ENCODE measurements around the gene SLC25A1. TPM values are rescaled to one million over a fixed set of nuclear protein-coding genes. Genes with fewer than 3 reads are reported as not detected.
A peak's percentile ranks its signal among the peaks of the same experiment; 100 is the strongest.

The SLC25A1 gene
- total RNA-seq, 1 donor from 2014 or later = 97.9 TPM

GRCh38 chr22:19168088-19168890, 10.2 kb downstream of the SLC25A1 start:
- H3K4me2 ChIP-seq (ENCODE audit: low read length) = no peak overlapping the region
- no peak overlapping the region for H2AFZ ChIP-seq (ENCODE audit: low read depth, low read length)
- H3K4me1 Mint-ChIP-seq (ENCODE audit: low read depth, unreplicated experiment) = peaks cover 9% of the 10 kb centered on the region
- no peak overlapping the region for H3K9ac ChIP-seq (ENCODE audit: low read length)
- H3K27ac ChIP-seq (ENCODE audit: low read depth, low read length) = no peak overlapping the region
- no peak overlapping the region for H3K4me3 ChIP-seq (ENCODE audit: insufficient read depth, low read depth, low read length)
- peaks cover 33% of the 10 kb centered on the region for H3K27me3 ChIP-seq (ENCODE audit: insufficient read depth, low read length)
- no peaks in the 10 kb centered on the region for H3K9me3 ChIP-seq (ENCODE audit: insufficient read depth, low read depth, low read length)
- peak overlapping the region; percentile 40 for H3K4me3 Mint-ChIP-seq (ENCODE audit: unreplicated experiment)
- peaks cover 4% of the 10 kb centered on the region for H3K36me3 Mint-ChIP-seq (ENCODE audit: low read depth, unreplicated experiment)
- peaks cover 39% of the 10 kb centered on the region for H3K27me3 Mint-ChIP-seq (ENCODE audit: low read depth, unreplicated experiment)
- peaks cover 27% of the 10 kb centered on the region for H3K4me1 ChIP-seq (ENCODE audit: insufficient read depth, low read length)
- H4K20me1 ChIP-seq (ENCODE audit: insufficient read depth, low read length) = peaks cover 12% of the 10 kb centered on the region
- DNase-seq (ENCODE audit: low read depth) (no peak), FAIRE-seq (no peak)
- TF ChIP-seq EZH2 (IDR thresholded peaks at IDR 0.05; ENCODE audit: insufficient read depth, low read length) = no peak
- peaks cover 24% of the 10 kb centered on the region for H3K79me2 ChIP-seq (ENCODE audit: insufficient read depth, low read length)
- H3K9me3 Mint-ChIP-seq (ENCODE audit: unreplicated experiment) = peaks cover 10% of the 10 kb centered on the region
- H3K27ac Mint-ChIP-seq (ENCODE audit: unreplicated experiment) = no peak overlapping the region
- no peaks in the 10 kb centered on the region for H3K36me3 ChIP-seq (ENCODE audit: insufficient read depth, low read length)

- peaks cover 36% of the 10 kb centered on the region for H3K27me3 ChIP-seq (ENCODE audit: insufficient read depth, low read length)
- no peaks in the 10 kb centered on the region for H3K9me3 ChIP-seq (ENCODE audit: insufficient read depth, low read depth, low read length)
- TF ChIP-seq CTCF (IDR thresholded peaks at IDR 0.05; ENCODE audit: insufficient read depth, low read depth, low read length) = no peak
- no peak for TF ChIP-seq EZH2 (IDR thresholded peaks at IDR 0.05; ENCODE audit: insufficient read depth, low read length)
- H3K4me1 Mint-ChIP-seq (ENCODE audit: low read depth, unreplicated experiment) = peaks cover 2% of the 10 kb centered on the region
- FAIRE-seq (no peak), DNase-seq (ENCODE audit: low read depth) (no peak)
- no peak overlapping the region for H2AFZ ChIP-seq (ENCODE audit: low read depth, low read length)
- H4K20me1 ChIP-seq (ENCODE audit: insufficient read depth, low read length) = peaks cover 3% of the 10 kb centered on the region
- H3K4me1 ChIP-seq (ENCODE audit: insufficient read depth, low read length) = peaks cover 17% of the 10 kb centered on the region
- H3K27ac Mint-ChIP-seq (ENCODE audit: unreplicated experiment) = peak overlapping the region; percentile 5
- no peak overlapping the region for H3K4me3 ChIP-seq (ENCODE audit: insufficient read depth, low read depth, low read length)
- no peak overlapping the region for H3K9ac ChIP-seq (ENCODE audit: low read length)
- no peaks in the 10 kb centered on the region for H3K36me3 ChIP-seq (ENCODE audit: insufficient read depth, low read length)
- peaks cover 10% of the 10 kb centered on the region for H3K9me3 Mint-ChIP-seq (ENCODE audit: unreplicated experiment)
- no peak overlapping the region for H3K4me3 Mint-ChIP-seq (ENCODE audit: unreplicated experiment)
- no peaks in the 10 kb centered on the region for H3K36me3 Mint-ChIP-seq (ENCODE audit: low read depth, unreplicated experiment)
- H3K79me2 ChIP-seq (ENCODE audit: insufficient read depth, low read length) = peaks cover 14% of the 10 kb centered on the region
- H3K27me3 Mint-ChIP-seq (ENCODE audit: low read depth, unreplicated experiment) = peaks cover 43% of the 10 kb centered on the region
- H3K4me2 ChIP-seq (ENCODE audit: low read length) = no peak overlapping the region
- no peak overlapping the region for H3K27ac ChIP-seq (ENCODE audit: low read depth, low read length)
These were observed 11.2 kb downstream of the SLC25A1 start for GRCh38 chr22:19167106-19167869.

- DNase-seq (ENCODE audit: low read depth) = no peak
- FAIRE-seq = no peak
- Mint-ChIP-seq H3K36me3 (ENCODE audit: low read depth, unreplicated experiment) (no peaks in the 10 kb centered on the region), H3K27ac (ENCODE audit: unreplicated experiment) (no peak overlapping the region), H3K4me3 (ENCODE audit: unreplicated experiment) (no peak overlapping the region), H3K4me1 (ENCODE audit: low read depth, unreplicated experiment) (peaks cover 2% of the 10 kb centered on the region), H3K27me3 (ENCODE audit: low read depth, unreplicated experiment) (peaks cover 48% of the 10 kb centered on the region), H3K9me3 (ENCODE audit: unreplicated experiment) (peaks cover 10% of the 10 kb centered on the region)
- no peak overlapping the region for H3K4me3 ChIP-seq (ENCODE audit: insufficient read depth, low read depth, low read length)
- peaks cover 14% of the 10 kb centered on the region for H3K4me1 ChIP-seq (ENCODE audit: insufficient read depth, low read length)
- peaks cover 36% of the 10 kb centered on the region for H3K27me3 ChIP-seq (ENCODE audit: insufficient read depth, low read length)
- no peaks in the 10 kb centered on the region for H3K36me3 ChIP-seq (ENCODE audit: insufficient read depth, low read length)
- no peaks in the 10 kb centered on the region for H4K20me1 ChIP-seq (ENCODE audit: insufficient read depth, low read length)
- H3K4me2 ChIP-seq (ENCODE audit: low read length) = no peak overlapping the region
- no peak overlapping the region for H3K27ac ChIP-seq (ENCODE audit: low read depth, low read length)
- H3K9ac ChIP-seq (ENCODE audit: low read length) = no peak overlapping the region
- H3K9me3 ChIP-seq (ENCODE audit: insufficient read depth, low read depth, low read length) = no peaks in the 10 kb centered on the region
- no peak overlapping the region for H2AFZ ChIP-seq (ENCODE audit: low read depth, low read length)
- peaks cover 5% of the 10 kb centered on the region for H3K79me2 ChIP-seq (ENCODE audit: insufficient read depth, low read length)
- TF ChIP-seq EZH2 (IDR thresholded peaks at IDR 0.05; ENCODE audit: insufficient read depth, low read length) (no peak), CTCF (IDR thresholded peaks at IDR 0.05; ENCODE audit: insufficient read depth, low read depth, low read length) (no peak)
These were observed 12.1 kb downstream of the SLC25A1 start for GRCh38 chr22:19166421-19166820.
